ENCODE data around the gene USP53. TPM values are rescaled to one million over a fixed set of nuclear protein-coding genes. Genes with fewer than 3 reads are reported as not detected.
"Not testable (repeated sequence)": the region's sequence is repeated elsewhere in the genome, so short reads cannot be mapped to it uniquely, and the experiment has no call there.

The USP53 gene
- total RNA-seq (2014; rRNA removed; shearing (Covaris generic)) = 12.6 and 13.1 TPM in 2 replicates
- polyA plus RNA-seq (2015; cell fraction: cytosol; rRNA removed) = 12.1 and 20.1 TPM in 2 replicates
- polyA plus RNA-seq (2015; cell fraction: nucleus; rRNA removed) = 30.0 and 36.7 TPM in 2 replicates

- in situ Hi-C loops (cut with HindIII; ENCODE audit: low pct_unique_long_range_greater_than_20kb, low sequenced_read_pairs) = no loop called here
Observed at GRCh38 chr4:119212234-119212963, at the start of gene USP53. TSS of gene USP53 (plus strand) at chr4:119212713. CDS start at chr4:119239760, 27,047 bp downstream.

GRCh38 chr4:119165767-119166166 is 46.7 kb upstream of the USP53 start:
- DNase-seq (ENCODE audit: low read depth, low spot score) = no peak
- in situ Hi-C loops (cut with HindIII; ENCODE audit: low pct_unique_long_range_greater_than_20kb, low sequenced_read_pairs) = no loop called here

More at GRCh38 chr4:119212234-119212963, at the start of gene USP53:
- DNase-seq (ENCODE audit: low read depth, low spot score) = peak; percentile 97

- in situ Hi-C loops (cut with HindIII; ENCODE audit: low pct_unique_long_range_greater_than_20kb, low sequenced_read_pairs) = no loop called here
Observed at GRCh38 chr4:119170195-119170594, 42.3 kb upstream of the USP53 start.

GRCh38 chr4:119172223-119172622 is 40.3 kb upstream of the USP53 start:
- in situ Hi-C loops (cut with HindIII; ENCODE audit: low pct_unique_long_range_greater_than_20kb, low sequenced_read_pairs) = no loop called here
- DNase-seq (ENCODE audit: low read depth, low spot score) = no peak

More at GRCh38 chr4:119170195-119170594, 42.3 kb upstream of the USP53 start:
- no peak for DNase-seq (ENCODE audit: low read depth, low spot score)

- DNase-seq (ENCODE audit: low read depth, low spot score); in situ Hi-C loops (cut with HindIII; ENCODE audit: low pct_unique_long_range_greater_than_20kb, low sequenced_read_pairs): not testable (repeated sequence)
Observed at GRCh38 chr4:119173729-119174361, 38.7 kb upstream of the USP53 start.

GRCh38 chr4:119179011-119179410 is 33.5 kb upstream of the USP53 start:
- no peak for DNase-seq (ENCODE audit: low read depth, low spot score)
- in situ Hi-C loops (cut with HindIII; ENCODE audit: low pct_unique_long_range_greater_than_20kb, low sequenced_read_pairs) = no loop called here

- in situ Hi-C loops (cut with HindIII; ENCODE audit: low pct_unique_long_range_greater_than_20kb, low sequenced_read_pairs) = no loop called here
- DNase-seq (ENCODE audit: low read depth, low spot score) = no peak
Observed at GRCh38 chr4:119184128-119184527, 28.4 kb upstream of the USP53 start.

GRCh38 chr4:119189638-119190037 is 22.9 kb upstream of the USP53 start:
- in situ Hi-C loops (cut with HindIII; ENCODE audit: low pct_unique_long_range_greater_than_20kb, low sequenced_read_pairs) = no loop called here
- no peak for DNase-seq (ENCODE audit: low read depth, low spot score)

- DNase-seq (ENCODE audit: low read depth, low spot score) = no peak
- in situ Hi-C loops (cut with HindIII; ENCODE audit: low pct_unique_long_range_greater_than_20kb, low sequenced_read_pairs) = no loop called here
Observed at GRCh38 chr4:119190354-119190753, 22.2 kb upstream of the USP53 start.

GRCh38 chr4:119191505-119191904 is 21.0 kb upstream of the USP53 start:
- in situ Hi-C loops (cut with HindIII; ENCODE audit: low pct_unique_long_range_greater_than_20kb, low sequenced_read_pairs) = no loop called here

GRCh38 chr4:119197772-119198212 is 14.7 kb upstream of the USP53 start:
- no peak for DNase-seq (ENCODE audit: low read depth, low spot score)
- in situ Hi-C loops (cut with HindIII; ENCODE audit: low pct_unique_long_range_greater_than_20kb, low sequenced_read_pairs) = no loop called here

More at GRCh38 chr4:119191505-119191904, 21.0 kb upstream of the USP53 start:
- no peak for DNase-seq (ENCODE audit: low read depth, low spot score)

- in situ Hi-C loops (cut with HindIII; ENCODE audit: low pct_unique_long_range_greater_than_20kb, low sequenced_read_pairs) = no loop called here
- no peak for DNase-seq (ENCODE audit: low read depth, low spot score)
Observed at GRCh38 chr4:119204916-119205315, 7.6 kb upstream of the USP53 start.

- DNase-seq (ENCODE audit: low read depth, low spot score) = no peak
- in situ Hi-C loops (cut with HindIII; ENCODE audit: low pct_unique_long_range_greater_than_20kb, low sequenced_read_pairs) = no loop called here
Observed at GRCh38 chr4:119205690-119206089, 6.8 kb upstream of the USP53 start.

- in situ Hi-C loops (cut with HindIII; ENCODE audit: low pct_unique_long_range_greater_than_20kb, low sequenced_read_pairs) = no loop called here
- DNase-seq (ENCODE audit: low read depth, low spot score) = no peak
Observed at GRCh38 chr4:119206178-119206577, 6.3 kb upstream of the USP53 start.

GRCh38 chr4:119207051-119207450 is 5.5 kb upstream of the USP53 start:
- in situ Hi-C loops (cut with HindIII; ENCODE audit: low pct_unique_long_range_greater_than_20kb, low sequenced_read_pairs) = no loop called here
- DNase-seq (ENCODE audit: low read depth, low spot score) = no peak

- in situ Hi-C loops (cut with HindIII; ENCODE audit: low pct_unique_long_range_greater_than_20kb, low sequenced_read_pairs) = no loop called here
- peak; percentile 53 for DNase-seq (ENCODE audit: low read depth, low spot score)
Observed at GRCh38 chr4:119209077-119209476, 3.4 kb upstream of the USP53 start.

- in situ Hi-C loops (cut with HindIII; ENCODE audit: low pct_unique_long_range_greater_than_20kb, low sequenced_read_pairs) = no loop called here
Observed at GRCh38 chr4:119209586-119209985, 2.9 kb upstream of the USP53 start.

GRCh38 chr4:119210775-119211174 is 1.7 kb upstream of the USP53 start:
- in situ Hi-C loops (cut with HindIII; ENCODE audit: low pct_unique_long_range_greater_than_20kb, low sequenced_read_pairs) = no loop called here
- no peak for DNase-seq (ENCODE audit: low read depth, low spot score)

More at GRCh38 chr4:119209586-119209985, 2.9 kb upstream of the USP53 start:
- DNase-seq (ENCODE audit: low read depth, low spot score) = no peak

GRCh38 chr4:119211867-119212233 is 663 bp upstream of the USP53 start:
- no peak for DNase-seq (ENCODE audit: low read depth, low spot score)
- in situ Hi-C loops (cut with HindIII; ENCODE audit: low pct_unique_long_range_greater_than_20kb, low sequenced_read_pairs) = no loop called here

All from SK-MEL-5 (cell line).